ENCODE results near the gene ENOX1. TPM values are rescaled to one million over a fixed set of nuclear protein-coding genes. Genes with fewer than 3 reads are reported as not detected.
"Not testable (repeated sequence)": the region's sequence is repeated elsewhere in the genome, so short reads cannot be mapped to it uniquely, and the experiment has no call there.

ENOX1 gene
- total RNA-seq, 2 donors from 2014 or later, result not detected

DNA sequence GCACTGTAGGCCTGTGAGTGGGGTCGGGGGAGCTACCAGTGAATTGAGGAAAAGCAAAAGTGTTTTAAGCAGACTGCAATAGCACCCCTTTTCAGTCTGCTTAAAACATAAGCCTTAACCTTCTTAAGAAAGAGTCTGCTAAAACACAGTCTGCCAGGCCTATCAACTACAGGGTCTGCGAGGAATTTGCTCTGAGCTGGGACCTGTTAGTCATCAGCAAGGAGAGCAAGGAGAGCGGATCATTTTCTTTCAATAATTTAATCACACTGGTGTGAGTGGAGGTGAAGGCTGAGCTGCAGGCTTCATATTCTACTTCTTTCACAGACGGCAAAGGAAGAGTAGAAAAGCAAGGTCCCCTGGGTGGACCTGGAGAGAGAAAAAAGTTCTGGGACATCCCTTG, 342.7 kb downstream of the ENOX1 start:
- Mint-ChIP-seq H3K27ac (no peak overlapping the region), H3K4me3 (no peak overlapping the region), H3K27me3 (peaks cover 36% of the 10 kb centered on the region), H3K4me1 (no peaks in the 10 kb centered on the region), H3K36me3 (ENCODE audit: low read depth) (no peaks in the 10 kb centered on the region)
- H3K9me3 ChIP-seq (ENCODE audit: control insufficient read depth, low read length, poor library complexity, severe bottlenecking), result no peaks in the 10 kb centered on the region
- ATAC-seq (no peak), DNase-seq (no peak)

DNA sequence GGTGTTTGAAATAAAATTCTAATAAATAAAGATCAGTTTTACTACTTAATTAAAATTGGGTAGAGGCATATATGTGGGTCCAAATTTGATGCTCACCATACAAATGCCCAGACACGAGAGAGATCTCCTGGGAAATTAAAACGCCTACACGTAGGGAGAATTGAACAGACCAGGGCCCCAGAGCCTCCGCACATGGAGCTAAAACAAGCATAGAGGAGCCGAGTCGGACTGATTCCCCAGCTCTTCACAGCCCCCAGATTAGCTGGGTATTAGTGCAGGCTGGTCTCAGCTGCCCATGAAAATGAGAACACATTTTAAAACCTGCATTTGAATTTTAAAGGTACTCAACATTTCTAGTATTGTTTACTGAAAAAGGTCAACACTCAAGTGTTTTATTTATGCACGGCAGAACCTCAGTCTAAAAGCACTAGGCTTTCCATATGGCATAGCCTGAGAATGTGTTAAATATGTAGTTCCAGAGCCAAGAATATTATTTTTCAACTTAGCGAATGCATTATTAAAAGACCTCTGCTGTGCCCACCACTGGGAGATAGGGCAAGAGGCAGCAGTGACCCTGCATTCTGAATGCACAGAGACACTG, 344.8 kb downstream of the ENOX1 start:
- H3K9me3 ChIP-seq (ENCODE audit: control insufficient read depth, low read length, poor library complexity, severe bottlenecking), result no peaks in the 10 kb centered on the region
- DNase-seq, result no peak
- Mint-ChIP-seq H3K4me3 (no peak overlapping the region), H3K4me1 (no peaks in the 10 kb centered on the region), H3K36me3 (ENCODE audit: low read depth) (no peaks in the 10 kb centered on the region), H3K27ac (no peak overlapping the region), H3K27me3 (peaks cover 27% of the 10 kb centered on the region)
- no peak for ATAC-seq

DNA sequence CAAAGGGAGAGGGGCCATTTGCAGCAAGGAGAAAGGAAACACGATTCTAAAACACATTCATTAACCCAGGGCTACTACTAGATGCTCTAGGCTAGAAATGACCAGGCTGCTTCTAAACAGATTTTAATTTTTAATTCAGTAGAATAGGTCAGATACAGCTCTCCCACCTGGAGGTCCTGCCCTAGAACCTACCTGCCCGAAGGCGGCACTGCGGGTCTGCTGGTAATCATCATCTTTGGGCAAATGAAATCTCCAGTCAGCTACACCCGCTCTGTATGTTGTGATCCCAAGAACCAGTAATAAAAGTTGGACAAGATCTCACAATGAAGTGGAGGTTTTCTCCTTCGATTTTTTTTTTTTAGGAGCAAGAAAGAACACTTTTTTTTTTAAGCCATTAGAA, 345.3 kb downstream of the ENOX1 start:
- Mint-ChIP-seq H3K4me1 (no peaks in the 10 kb centered on the region), H3K36me3 (ENCODE audit: low read depth) (no peaks in the 10 kb centered on the region), H3K27ac (no peak overlapping the region), H3K27me3 (peaks cover 22% of the 10 kb centered on the region), H3K4me3 (no peak overlapping the region)
- no peaks in the 10 kb centered on the region for H3K9me3 ChIP-seq (ENCODE audit: control insufficient read depth, low read length, poor library complexity, severe bottlenecking)
- ATAC-seq (no peak), DNase-seq (no peak)

DNA sequence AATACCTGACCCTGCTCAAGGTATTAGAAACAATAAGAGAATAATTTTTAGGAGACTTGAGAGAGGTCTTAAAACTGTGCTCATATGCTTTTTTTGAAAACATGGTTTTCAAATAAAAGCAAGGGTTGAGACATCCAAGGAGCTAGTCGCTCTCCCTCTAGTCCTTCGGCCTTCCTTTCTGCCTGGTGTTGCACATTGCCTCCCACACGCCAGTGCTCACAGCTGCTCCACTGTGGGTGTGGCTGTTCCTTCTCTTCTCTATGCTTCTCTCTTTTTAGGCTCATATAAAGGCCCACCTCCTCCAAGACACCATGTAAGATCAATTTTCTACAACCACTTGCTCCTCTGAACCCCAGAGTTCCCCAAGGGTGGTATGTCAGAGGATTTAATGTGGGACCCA, 352.6 kb downstream of the ENOX1 start:
- no peak overlapping the region for H3K27ac Mint-ChIP-seq
- H3K36me3 Mint-ChIP-seq (ENCODE audit: low read depth), result no peaks in the 10 kb centered on the region
- H3K4me1 Mint-ChIP-seq, result no peaks in the 10 kb centered on the region
- no peak overlapping the region for H3K4me3 Mint-ChIP-seq
- H3K9me3 ChIP-seq (ENCODE audit: control insufficient read depth, low read length, poor library complexity, severe bottlenecking), result no peaks in the 10 kb centered on the region
- DNase-seq, result no peak
- H3K27me3 Mint-ChIP-seq, result peaks cover 15% of the 10 kb centered on the region
- no peak for ATAC-seq

DNA sequence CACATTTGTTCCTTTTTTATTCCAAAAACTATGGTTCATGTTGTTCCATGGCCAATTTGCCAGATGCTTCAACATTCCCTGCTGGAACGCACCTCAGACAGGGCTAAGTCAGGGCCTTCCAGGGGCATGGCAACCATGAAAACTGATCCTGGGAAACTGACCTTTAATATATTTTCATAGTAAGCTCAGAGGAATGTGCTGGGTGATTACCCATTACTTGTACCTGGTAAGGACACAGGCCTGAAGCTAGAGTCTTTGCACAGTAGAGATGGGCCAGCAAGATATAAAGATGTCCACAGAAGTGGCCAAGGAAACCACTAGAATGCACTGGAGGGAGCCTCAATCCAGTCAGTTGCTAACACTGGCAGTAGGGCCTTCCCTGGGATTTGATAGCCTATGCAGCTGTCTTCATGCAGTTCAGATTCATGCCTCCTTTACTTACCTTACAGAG, 353.1 kb downstream of the ENOX1 start:
- H3K4me1 Mint-ChIP-seq, result no peaks in the 10 kb centered on the region
- H3K4me3 Mint-ChIP-seq, result no peak overlapping the region
- no peaks in the 10 kb centered on the region for H3K36me3 Mint-ChIP-seq (ENCODE audit: low read depth)
- ATAC-seq (no peak), DNase-seq (no peak)
- peaks cover 15% of the 10 kb centered on the region for H3K27me3 Mint-ChIP-seq
- no peaks in the 10 kb centered on the region for H3K9me3 ChIP-seq (ENCODE audit: control insufficient read depth, low read length, poor library complexity, severe bottlenecking)
- H3K27ac Mint-ChIP-seq, result no peak overlapping the region

DNA sequence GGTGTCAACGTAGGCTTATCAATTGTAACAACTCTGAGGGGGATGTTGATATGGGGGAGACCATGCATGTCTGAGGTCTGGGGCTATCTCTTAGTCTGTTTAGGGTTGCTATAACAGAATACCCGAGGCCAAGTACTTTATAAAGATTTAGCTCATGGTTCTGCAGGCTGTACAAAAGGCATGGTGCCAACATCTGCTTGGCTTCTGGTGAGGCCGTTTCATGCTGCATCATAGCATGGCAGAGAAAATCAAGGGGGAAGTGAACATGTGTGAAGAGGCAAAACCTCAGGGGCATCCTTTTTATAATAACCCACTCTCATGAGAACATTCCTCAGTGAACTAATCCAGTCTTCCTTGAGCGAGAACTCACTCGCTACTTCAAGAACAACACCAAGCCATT, 353.8 kb downstream of the ENOX1 start:
- H3K9me3 ChIP-seq (ENCODE audit: control insufficient read depth, low read length, poor library complexity, severe bottlenecking), result no peaks in the 10 kb centered on the region
- Mint-ChIP-seq H3K4me1 (no peaks in the 10 kb centered on the region), H3K4me3 (no peak overlapping the region), H3K27me3 (peaks cover 15% of the 10 kb centered on the region), H3K36me3 (ENCODE audit: low read depth) (no peaks in the 10 kb centered on the region), H3K27ac (no peak overlapping the region)
- ATAC-seq, result no peak
- no peak for DNase-seq

DNA sequence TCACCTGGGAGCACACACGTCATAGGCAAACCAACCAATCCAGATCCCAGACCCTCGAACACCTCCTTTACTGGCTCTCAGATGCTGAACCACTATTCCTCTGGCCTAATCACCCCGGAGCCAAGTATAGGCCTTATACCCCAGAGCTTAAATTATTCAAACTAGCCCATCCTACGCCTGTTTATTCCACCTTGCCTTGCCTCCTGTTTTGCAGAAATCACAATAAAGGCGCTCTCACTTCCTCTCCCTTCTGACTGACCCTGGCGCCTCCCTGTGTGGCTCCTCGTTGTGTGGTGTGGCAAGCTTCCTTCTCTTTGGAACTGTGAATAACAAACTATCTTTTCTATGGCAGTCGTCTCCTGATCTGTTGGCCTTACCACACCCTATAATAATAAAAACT, 354.9 kb downstream of the ENOX1 start:
- no peaks in the 10 kb centered on the region for H3K36me3 Mint-ChIP-seq (ENCODE audit: low read depth)
- H3K4me1 Mint-ChIP-seq, result no peaks in the 10 kb centered on the region
- no peaks in the 10 kb centered on the region for H3K9me3 ChIP-seq (ENCODE audit: control insufficient read depth, low read length, poor library complexity, severe bottlenecking)
- DNase-seq, result no peak
- peaks cover 20% of the 10 kb centered on the region for H3K27me3 Mint-ChIP-seq
- no peak overlapping the region for H3K27ac Mint-ChIP-seq
- ATAC-seq, result no peak
- H3K4me3 Mint-ChIP-seq, result no peak overlapping the region

DNA sequence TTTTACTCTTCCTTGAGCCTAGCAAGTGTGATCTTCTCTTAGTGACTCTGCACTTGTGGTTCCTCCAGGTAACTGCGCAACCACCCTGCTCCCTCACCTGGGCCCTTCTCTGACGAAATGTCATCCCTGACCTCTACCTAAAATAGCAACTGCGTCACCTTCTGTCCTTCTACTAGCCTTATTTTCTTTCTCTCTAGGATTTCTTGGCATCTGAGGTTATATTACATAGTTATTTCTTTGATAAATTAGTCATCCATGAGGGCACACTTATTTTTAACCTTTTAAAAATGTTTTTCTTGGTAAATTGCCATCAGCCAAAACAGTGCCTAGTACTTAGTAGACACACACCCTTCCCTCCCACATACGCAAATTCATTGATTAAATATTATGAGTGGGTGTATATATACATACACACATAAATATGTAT, 355.5 kb downstream of the ENOX1 start:
- no peak overlapping the region for H3K27ac Mint-ChIP-seq
- no peaks in the 10 kb centered on the region for H3K36me3 Mint-ChIP-seq (ENCODE audit: low read depth)
- H3K9me3 ChIP-seq (ENCODE audit: control insufficient read depth, low read length, poor library complexity, severe bottlenecking), result no peaks in the 10 kb centered on the region
- H3K27me3 Mint-ChIP-seq, result peaks cover 25% of the 10 kb centered on the region
- ATAC-seq (no peak), DNase-seq (no peak)
- no peak overlapping the region for H3K4me3 Mint-ChIP-seq
- no peaks in the 10 kb centered on the region for H3K4me1 Mint-ChIP-seq

DNA sequence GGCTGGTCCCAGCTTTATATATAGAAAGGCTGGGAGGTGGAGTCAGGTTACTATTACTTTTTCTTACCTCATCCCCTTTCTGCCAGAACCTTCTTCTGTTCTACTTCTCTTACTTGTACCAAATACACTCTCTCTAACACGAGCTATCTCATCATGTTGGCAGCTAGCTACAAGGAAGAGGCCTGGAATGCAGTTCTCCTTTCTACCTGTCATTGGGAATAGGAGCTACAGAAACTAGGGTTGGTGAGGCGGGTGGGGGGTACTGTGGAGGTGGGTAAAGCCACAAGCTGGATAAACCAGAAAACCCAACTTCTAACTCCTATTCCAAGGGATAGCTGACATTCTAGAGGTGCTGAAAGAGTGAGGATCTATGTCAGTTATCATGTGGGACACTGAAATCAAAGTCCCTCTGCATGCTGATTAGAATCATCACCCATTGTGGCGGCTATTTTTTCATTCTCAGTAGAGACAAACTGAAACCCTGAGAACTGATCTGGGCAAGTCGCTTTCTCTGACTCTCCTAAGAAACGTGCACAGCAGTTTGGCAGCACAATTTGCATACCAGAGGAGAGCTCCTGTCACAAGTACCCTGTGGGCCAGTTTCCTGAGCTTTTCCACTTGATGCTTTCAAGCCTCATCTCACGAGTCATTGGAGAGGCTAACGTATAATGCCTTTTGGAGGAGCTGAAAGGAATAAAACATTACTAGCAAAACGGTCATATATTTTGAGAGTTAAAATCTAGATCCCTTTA, 358.1 kb downstream of the ENOX1 start:
- DNase-seq (no peak), ATAC-seq (no peak)
- Mint-ChIP-seq H3K36me3 (ENCODE audit: low read depth) (no peaks in the 10 kb centered on the region), H3K4me1 (no peaks in the 10 kb centered on the region), H3K27ac (no peak overlapping the region), H3K4me3 (no peak overlapping the region), H3K27me3 (peaks cover 25% of the 10 kb centered on the region)
- H3K9me3 ChIP-seq (ENCODE audit: control insufficient read depth, low read length, poor library complexity, severe bottlenecking), result no peaks in the 10 kb centered on the region

DNA sequence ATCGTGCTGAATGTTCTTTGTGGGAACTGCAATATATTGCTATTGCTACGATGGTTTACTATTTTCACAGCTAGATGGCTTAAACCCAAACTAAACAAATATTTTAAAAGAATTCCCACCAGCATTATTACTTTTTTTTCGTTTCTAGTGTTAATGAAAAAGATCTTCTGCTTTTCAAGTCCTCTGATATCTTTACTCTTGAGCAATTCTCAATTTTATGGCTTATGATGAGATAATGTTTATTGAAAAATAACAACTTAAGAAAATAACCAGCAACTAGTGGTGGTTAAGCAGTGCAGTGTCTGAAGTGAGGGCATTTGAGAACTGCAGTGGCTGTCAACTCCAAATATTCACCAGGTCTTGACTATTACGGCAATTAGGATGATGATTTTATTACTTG, 360.4 kb downstream of the ENOX1 start:
- Mint-ChIP-seq H3K27me3 (peaks cover 21% of the 10 kb centered on the region), H3K4me1 (no peaks in the 10 kb centered on the region), H3K4me3 (no peak overlapping the region), H3K36me3 (ENCODE audit: low read depth) (no peaks in the 10 kb centered on the region), H3K27ac (no peak overlapping the region)
- DNase-seq (no peak), ATAC-seq (no peak)
- H3K9me3 ChIP-seq (ENCODE audit: control insufficient read depth, low read length, poor library complexity, severe bottlenecking), result no peaks in the 10 kb centered on the region

DNA sequence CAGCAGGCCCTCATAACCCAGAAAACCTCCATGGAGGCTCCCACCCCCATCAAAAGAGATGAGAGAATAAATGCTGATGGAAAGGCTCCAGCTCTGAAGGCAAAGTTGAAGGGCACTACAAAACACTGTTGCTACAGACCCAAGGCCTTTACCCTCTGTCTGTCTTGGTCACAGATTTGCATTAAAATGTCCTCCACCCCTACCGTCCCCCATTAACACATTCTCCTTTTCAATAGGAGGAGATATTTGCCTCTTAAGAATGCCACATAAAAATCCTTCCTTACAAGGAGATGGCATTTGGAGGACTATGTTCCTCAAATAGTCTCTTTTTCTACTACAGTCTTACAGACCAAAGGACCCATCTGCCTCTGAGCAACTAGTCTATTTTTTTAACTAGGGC, 361.5 kb downstream of the ENOX1 start:
- no peaks in the 10 kb centered on the region for H3K4me1 Mint-ChIP-seq
- DNase-seq, result no peak
- H3K27me3 Mint-ChIP-seq, result peaks cover 15% of the 10 kb centered on the region
- H3K36me3 Mint-ChIP-seq (ENCODE audit: low read depth), result no peaks in the 10 kb centered on the region
- H3K9me3 ChIP-seq (ENCODE audit: control insufficient read depth, low read length, poor library complexity, severe bottlenecking), result no peaks in the 10 kb centered on the region
- no peak for ATAC-seq
- H3K4me3 Mint-ChIP-seq, result no peak overlapping the region
- H3K27ac Mint-ChIP-seq, result no peak overlapping the region

DNA sequence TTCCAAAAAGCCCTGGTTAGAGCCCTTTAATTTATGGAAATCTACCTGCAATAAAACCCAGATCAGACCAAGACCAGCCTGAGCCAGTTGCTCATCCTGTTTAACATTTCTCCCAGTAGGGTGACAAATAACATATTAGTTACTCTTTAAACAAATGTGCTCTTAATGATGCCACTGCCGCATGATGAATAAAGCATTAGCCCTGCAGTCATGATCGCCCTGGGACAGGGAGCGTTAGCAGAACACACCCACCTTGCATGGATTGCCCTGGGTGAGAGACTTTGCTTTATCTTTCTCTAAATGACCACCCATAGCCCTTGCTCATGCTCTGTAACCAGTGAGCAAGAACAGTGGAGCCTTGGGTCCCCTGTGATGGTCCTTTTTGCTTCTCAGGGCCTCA, 362.4 kb downstream of the ENOX1 start:
- Mint-ChIP-seq H3K36me3 (ENCODE audit: low read depth) (no peaks in the 10 kb centered on the region), H3K4me1 (no peaks in the 10 kb centered on the region), H3K27ac (no peak overlapping the region), H3K4me3 (no peak overlapping the region), H3K27me3 (peaks cover 15% of the 10 kb centered on the region)
- DNase-seq (no peak), ATAC-seq (no peak)
- no peaks in the 10 kb centered on the region for H3K9me3 ChIP-seq (ENCODE audit: control insufficient read depth, low read length, poor library complexity, severe bottlenecking)

DNA sequence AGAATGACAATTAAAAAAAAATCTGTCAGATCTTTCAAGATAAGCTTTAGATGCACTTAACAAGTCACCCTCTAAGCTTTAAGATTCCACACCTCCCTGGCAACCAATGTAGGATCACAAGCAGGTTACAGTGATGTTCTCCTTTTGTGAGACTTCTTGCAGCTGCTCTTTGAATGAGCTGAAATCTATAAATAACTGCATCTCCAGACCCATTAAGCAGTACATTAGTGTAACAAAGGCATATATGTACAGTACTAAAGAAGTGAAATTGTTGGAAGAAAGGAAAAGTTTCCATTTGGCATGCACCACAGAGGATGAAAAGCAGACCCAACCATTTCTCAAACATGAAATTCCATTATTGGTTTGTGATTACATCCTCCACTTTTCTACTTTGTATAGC, 364.7 kb downstream of the ENOX1 start:
- Mint-ChIP-seq H3K27ac (no peak overlapping the region), H3K27me3 (peaks cover 12% of the 10 kb centered on the region), H3K4me3 (no peak overlapping the region), H3K4me1 (no peaks in the 10 kb centered on the region), H3K36me3 (ENCODE audit: low read depth) (no peaks in the 10 kb centered on the region)
- H3K9me3 ChIP-seq (ENCODE audit: control insufficient read depth, low read length, poor library complexity, severe bottlenecking), result no peaks in the 10 kb centered on the region
- ATAC-seq, result no peak
- DNase-seq, result no peak

DNA sequence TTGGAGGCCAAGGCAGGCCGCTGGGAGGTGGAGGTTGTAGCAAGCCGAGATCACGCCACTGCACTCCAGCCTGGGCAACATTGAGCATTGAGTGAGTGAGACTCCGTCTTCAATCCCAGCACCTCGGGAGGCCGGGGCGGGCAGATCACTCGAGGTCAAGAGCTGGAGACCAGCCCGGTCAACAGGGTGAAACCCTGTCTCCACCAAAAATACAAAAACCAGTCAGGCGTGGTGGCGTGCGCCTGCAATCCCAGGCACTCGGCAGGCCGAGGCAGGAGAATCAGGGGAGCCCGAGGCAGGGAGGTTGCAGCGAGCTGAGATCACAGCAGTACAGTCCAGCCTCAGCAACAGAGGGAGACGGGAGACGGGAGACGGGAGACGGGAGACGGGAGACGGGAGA, 369.9 kb downstream of the ENOX1 start:
- not testable (repeated sequence) for H3K36me3 Mint-ChIP-seq (ENCODE audit: low read depth); H3K27me3 Mint-ChIP-seq; H3K27ac Mint-ChIP-seq; ATAC-seq; H3K4me3 Mint-ChIP-seq; H3K4me1 Mint-ChIP-seq; DNase-seq; H3K9me3 ChIP-seq (ENCODE audit: control insufficient read depth, low read length, poor library complexity, severe bottlenecking)

All from T-helper 17 cell (primary cell).